Posterior cingulate gyrus (tissue), 11 donors: ENCODE results near the gene AGAP3.
A peak's percentile ranks its signal among the peaks of the same experiment; 100 is the strongest.

ENCODE experiments used
- DNase-seq, 10 donors: peaks; one replicate each; pipeline versions ENCODE4 v3.0.0 to v3.0.0-alpha.2; 2020 to 2021; ENCODE audit warnings: mixed read lengths in 3 of 10
- intact Hi-C: fragments of 100-400 bp; cut with DNase I; formaldehyde crosslinking; loops from one replicate; pipeline ENCODE4 v1.15.1; 2023

The AGAP3 gene

DNA sequence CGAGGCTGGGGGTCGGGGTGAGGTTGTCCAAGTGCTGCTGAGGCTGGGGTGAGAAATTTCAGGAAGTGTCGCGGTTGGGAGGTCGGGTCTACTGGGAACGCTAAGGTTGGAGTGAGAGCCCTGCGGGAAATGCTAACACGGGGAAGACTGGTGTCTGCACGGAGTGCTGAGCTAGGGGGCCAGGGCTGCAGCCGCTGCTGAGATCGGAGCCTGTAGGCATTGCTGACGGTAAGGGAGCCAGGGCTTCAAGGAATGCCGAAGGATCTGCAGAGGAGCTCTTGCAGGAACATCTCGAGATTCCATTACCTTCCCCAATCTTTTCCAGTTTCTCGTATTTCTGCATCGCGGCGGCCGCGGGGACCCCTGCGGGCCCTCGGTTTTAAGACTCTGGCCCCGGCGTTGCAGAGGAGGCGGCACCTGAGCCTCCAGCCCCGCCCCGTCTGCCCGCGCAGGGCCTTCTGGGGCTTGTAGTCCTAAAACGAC lies 28.7 kb upstream of the AGAP3 start, which contains the start of gene CDK5:
CDK5 (minus strand) TSS at position 392 of the 483 bp plus-strand sequence; CDS start at position 343, 49 bp downstream.
- intact Hi-C loops: no loop called here
- peak in 1 of 10 donors; percentile 81 for DNase-seq

DNA sequence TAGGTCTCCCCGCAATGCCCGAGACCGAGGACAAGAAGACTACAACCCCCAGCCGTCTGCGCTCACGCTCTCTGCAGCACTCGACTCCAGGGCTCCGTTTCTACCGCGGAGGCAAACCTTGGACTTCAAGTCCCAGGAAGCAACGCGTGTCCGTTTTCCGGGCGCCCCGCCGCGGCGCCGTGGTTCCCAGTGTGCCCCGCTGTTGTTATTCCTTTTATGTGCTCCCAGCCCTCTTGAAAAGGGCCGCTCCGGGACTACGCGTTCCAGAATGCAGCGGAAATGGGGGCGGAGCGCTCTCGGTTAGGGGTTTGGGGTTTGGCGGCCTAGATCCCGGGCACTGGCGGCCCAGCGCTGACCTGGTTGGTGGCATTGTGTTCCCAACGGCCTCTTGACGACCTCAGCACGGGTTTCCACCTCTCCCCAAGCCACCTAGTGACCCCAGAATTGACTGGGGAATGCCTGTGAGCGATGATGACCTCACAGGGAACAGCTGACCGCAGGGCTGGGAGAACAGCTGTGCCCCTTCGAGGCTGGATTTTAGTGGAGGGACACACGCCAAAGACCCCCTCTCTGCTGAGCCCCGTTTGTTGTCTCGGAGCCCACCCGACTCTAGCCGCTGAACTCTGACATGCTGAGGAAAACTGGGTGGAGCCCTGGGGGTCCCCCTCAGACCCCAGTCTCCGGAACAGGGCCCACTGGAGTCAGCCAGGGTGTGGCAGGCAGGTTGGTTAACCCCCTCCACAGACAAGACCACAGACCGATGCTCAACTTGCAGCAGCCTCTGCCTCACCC lies 28.1 kb upstream of the AGAP3 start:
- DNase-seq: peak; percentile 97 to 100 (median 100)
- intact Hi-C loops: loop anchor here (1.0 kb wide), 3 partner anchors 22 to 30 kb away; partner anchors contain the start of genes ABCB8, AGAP3 and FASTK

DNA sequence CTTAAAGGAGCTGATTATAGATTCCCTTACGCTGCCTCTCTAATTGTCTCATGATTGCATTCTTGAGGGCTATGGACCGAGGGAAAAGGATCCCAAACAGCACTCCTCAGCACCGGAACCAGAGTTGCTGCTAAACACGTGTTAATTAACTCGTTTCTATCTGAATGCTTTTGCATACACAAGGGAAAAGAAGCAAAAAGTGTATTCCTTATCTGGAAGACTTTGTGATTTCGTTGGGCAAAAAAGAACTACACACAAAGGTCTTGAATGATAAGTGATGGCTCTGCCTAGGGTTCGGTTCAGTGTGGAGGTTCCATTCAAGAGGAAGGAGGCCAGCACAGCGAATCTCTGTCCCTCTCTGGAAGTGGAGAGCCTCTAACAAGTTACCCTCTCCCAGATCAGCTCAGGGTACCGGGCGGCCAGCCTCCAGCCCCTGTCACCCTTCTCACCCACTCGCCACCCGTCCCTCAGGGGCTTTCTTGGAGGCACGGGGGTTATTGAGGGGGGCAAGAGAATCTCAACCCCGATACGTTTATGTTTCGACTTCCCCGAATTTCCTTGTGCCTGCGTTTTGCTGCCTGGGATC lies 27.4 kb upstream of the AGAP3 start:
- intact Hi-C loops: loop anchor here (1.0 kb wide), 3 partner anchors 21 to 31 kb away; partner anchors contain the start of genes ABCB8, AGAP3 and FASTK
- peak in 1 of 10 donors; percentile 80 for DNase-seq

DNA sequence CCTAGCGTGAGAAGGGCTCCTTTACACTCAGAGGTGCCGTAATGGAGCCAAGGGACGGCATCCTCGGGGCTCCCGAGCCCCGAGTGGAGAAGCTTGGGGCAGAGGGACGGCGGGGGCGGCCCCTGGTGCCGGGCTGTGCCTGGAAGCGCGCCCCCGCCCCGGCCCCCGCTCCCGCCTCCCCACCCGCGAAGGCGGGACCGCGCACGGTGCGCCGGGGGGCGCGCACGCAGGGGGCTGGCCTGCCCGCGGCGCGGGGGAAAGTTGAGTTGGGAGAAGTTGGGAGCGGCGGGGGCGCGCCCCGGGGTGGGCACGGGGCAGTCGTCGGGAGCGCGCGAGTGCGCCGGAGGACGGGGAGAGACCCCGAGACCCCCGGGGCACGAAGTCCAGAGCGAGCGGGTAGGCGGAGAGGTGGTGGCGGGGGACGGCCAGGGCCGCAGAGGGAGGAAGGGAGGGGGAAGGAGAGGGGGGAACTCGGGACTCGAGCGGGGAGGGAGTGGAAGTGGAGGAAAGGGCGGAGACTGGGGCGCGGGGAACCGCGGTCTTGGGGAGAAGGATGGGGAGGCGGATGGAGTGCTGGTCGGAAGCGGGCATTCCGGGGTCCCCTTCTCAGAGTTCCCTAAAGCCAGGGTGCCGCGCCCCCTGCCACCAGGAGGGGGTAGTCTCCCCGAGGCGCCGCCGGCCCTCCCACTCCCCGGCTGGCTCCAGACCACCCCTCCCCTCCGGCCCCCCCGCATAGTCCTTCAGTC lies 26.7 kb upstream of the AGAP3 start, which contains the start of gene SLC4A2:
SLC4A2 (plus strand) TSS at position 223 of the 746 bp plus-strand sequence. CDS start 2,399 bp downstream, outside the sequence.
- intact Hi-C loops: no loop called here
- peak; percentile 60 to 97 (median 73) for DNase-seq

DNA sequence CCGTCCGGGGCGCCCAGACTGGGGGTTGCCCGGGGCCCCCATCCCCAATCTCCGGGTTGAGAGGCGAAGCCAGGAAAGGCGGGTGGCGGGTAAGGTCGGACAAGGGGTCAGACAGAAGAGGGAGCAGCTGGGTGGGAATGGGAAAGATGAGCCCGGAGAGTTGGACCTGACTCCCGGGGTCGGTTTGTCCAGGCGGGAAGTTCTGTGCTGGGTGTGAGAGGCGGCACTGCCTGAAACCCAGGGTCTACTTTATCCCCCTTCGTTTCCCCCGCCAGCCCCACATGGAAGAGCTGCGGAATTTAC lies 26.2 kb upstream of the AGAP3 start:
- peak in 1 of 10 donors; percentile 25 for DNase-seq
- intact Hi-C loops: no loop called here

DNA sequence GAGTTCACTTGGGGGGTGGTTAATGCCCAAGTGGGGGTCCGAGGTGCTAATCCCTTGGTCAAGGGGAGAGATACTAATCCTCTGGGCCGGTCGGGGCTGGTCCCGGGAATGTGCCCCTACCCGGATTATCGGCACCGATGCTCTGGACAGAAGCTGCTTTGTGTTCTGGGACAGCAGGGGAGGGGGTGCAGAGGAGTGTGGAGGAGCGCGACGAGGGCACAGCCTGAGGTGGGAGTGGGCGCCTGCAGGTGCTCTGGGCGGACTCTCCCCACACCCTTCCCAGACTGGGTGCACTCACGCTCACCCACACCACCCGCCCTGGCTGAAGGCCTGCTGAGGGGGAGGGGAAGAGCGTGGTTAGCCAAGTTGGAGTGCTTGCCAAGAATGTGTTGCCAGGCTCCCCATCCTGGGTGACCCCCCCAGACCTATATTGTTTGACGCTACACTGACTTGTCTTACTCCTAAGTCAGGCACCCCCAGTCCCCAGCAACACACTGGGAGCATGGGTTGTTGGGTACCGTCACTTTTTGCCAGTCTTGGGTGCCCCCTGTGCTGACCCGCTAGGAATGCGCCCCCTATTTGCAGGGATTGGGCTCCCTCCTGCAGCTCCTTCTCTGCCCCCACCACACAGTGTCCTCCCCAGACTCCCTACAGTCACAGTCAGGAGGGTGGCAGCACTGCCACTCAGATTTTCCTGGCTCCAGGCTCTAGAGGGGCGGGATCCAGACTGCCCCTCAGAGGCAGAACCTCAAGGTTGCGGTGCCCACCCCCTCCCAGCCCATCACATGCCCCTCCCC lies 25.7 kb upstream of the AGAP3 start:
- intact Hi-C loops: no loop called here
- DNase-seq: peak in 3 of 10 donors; percentile 18 to 58 (median 44)

DNA sequence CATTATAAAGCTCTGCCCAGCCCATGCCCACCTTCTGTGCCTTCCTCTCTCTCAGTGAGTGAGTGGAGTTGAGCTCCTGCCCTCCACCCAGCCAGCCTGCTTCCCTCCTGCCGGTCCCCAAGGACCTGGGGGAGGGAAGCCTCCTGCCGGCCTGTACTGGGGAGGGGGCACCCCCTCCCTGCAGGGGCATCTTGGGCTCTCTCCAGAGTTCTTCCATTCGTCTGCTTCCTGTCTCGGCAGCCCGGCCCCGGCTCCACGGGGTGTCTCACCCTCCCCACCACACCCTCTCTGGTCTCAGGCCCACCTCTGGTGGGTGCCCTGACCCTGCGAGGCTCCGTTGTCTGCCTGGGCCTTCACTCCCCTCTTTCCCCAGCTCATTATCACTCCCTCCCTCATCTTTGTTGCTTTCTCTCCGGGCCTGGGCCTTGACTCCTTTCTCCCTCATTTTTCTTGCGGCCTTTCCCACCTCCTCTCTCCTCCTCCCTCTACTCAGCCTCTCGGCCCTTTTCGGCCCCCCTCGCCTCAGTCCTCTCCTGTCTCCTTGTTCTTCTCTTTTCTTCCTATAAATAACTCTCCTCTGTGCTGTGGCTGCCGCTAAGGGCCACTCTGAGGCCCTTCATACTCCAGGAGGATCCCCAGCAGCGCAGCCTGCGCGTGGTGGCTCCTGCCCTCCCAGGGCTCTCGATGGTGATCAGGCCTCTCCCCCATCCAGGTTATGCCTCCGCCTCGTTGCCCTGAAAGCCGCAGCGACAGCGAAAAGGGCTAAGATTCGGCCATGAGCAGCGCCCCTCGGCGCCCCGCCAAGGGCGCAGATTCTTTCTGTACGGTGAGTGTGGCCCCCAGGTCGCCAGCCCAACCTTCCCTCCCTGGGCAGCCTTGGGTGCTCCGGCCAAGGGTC lies 24.8 kb upstream of the AGAP3 start:
- no peak for DNase-seq
- intact Hi-C loops: no loop called here

DNA sequence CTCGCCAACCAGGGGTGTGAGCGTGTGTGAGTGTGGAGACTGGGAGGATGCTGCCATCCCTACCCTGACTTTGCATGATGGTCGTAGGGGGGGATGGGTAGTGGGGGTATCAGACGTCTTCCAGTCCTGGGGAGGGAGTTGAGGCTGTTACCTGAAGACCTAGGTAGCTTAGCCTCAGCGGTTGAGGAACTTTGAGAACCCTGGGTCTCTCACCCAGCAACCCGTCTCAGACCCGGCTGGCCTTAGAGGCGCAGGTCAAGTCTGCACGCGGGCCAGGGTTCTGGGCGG lies 24.2 kb upstream of the AGAP3 start:
- intact Hi-C loops: no loop called here
- no peak for DNase-seq

DNA sequence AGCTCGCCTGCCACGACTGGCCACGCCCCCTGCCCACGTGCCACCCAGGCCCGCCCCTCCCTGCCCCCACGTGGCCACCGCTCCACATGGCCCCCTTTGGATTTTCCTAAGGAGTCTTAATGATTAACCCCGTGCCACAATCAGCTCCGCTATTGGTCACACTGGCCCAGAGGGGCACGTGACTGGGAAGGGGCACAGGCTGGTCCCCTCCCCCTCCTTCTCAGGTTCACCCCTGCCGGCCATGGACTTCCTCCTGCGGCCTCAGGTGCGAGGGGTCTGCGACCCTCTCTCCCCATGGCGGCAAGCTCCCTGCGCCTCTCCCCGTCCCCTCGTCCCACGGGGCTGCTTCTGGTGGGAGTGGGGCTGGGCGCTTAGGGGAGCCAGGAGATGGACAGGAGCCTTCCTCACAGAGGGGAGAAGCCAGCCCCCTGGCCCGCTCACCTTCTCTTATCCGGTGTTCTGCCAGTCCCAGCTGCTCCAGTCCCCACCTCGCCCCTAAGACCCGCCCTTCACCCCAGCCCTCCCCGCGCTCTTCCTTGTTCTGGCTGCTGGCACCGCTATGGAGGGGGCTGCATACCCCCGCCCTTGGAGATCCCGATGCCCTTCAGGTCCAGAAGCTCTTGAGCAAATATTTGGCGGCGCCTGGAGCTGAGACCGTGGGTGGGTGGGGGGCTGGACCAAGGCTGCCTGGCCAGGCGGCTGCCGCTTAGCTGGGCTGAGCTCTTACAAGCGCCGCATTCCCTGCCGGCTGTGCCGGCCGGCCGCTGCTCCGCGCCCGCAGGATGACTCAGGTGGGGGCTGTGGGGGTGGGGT lies 23.7 kb upstream of the AGAP3 start:
- no peak for DNase-seq
- intact Hi-C loops: no loop called here

DNA sequence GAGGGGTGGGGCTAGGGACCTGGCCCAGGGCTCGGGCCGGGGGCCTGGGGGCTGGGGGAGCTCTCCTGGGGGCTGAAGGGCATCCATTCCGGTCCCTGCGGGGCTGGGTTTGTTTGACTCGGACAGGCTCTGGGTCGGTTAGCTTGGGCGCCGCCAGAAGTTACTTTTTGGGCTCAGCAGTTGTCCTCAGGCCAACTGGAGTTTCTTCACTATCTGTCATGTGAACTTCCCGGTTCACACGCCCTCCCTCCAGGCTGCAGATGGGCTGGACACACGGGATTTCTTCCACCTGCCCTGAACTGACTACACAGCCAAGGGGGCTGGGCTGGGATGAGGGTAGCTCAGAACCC lies 23.1 kb upstream of the AGAP3 start:
- intact Hi-C loops: no loop called here
- peak in 1 of 10 donors; percentile 58 for DNase-seq

DNA sequence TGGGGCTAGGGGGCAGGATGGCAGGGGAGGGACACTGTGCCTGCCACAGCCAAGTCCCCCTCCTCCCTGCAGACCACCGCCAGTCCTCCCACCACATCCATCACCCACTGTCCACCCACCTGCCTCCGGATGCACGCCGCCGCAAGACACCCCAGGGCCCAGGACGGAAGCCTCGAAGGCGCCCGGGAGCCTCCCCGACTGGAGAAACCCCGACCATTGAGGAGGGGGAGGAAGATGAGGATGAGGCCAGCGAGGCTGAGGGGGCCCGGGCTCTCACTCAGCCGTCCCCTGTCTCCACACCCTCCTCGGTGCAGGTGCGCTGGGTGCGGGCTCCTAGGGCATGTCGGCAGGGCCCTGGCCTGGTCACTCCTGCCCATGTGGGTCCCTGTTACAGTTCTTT lies 21.8 kb upstream of the AGAP3 start:
- DNase-seq: peak in 1 of 10 donors; percentile 74
- intact Hi-C loops: no loop called here

DNA sequence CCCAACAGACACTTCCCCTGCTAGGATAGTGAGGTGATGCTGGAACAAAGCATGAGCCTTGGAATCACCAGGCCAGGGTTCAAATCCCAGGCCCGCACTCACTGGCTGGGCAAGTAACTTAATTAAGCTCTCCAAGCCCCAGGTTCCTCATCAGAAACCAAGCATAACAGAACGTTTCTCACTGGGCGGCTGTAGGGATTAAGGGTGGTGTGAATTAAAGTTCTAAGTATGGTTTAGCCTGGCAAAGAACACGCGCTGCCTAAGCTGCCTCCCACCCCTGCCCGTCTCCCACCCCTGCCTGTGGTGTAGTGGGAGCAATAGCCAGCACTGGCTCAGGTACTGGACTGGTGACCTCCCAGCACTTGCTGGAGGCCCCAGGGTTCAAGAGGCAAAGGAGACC lies 21.3 kb upstream of the AGAP3 start:
- intact Hi-C loops: no loop called here

DNA sequence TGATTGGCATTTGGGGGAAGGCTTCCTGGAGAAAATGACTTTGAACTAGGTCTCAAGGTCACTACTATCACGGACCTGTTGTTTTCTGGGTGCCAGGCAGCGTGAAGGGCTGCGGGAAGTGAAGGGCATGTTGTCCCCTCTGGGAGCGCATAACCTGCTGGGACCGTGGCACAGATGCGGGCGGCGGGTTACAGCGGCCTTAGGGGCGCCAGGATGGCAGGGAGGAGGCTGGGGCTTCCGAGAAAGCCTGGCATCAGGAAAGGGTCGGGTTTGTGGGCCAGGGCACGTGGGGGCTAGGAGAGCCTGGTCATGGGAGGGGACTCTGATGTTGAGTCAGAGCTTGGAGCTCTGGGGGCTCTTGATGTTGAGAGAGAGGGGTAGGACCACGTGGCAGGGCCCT lies 20.8 kb upstream of the AGAP3 start:
- intact Hi-C loops: no loop called here
- DNase-seq: no peak

More for the DNA sequence above, 21.3 kb upstream of the AGAP3 start:
- DNase-seq: no peak

DNA sequence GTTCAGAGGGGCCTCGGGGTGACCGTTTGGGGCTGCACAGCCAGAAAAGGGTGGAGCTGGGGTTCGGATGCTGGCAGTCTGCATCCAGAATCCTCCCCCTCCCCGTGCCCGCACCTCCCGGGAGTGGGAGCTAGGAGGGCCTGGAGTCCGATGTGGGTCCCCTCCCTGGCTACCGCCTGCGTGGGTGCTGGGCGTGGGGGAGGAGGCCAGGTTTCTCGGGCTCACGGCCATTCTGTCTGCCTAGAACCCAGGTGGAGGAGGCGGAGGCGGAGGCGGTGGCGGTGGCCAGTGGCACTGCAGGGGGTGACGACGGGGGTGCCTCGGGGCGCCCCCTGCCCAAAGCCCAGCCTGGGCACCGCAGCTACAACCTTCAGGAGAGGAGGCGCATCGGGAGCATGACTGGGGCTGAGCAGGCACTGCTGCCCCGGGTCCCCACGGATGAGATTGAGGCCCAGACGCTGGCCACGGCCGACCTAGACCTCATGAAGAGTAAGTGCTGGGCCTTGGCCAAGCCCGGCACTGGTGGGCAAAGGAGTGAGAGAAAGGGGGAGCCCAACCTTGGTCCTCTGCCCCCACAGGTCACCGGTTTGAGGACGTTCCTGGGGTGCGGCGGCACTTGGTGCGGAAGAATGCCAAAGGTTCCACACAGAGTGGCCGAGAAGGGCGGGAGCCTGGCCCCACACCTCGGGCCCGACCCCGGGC lies 19.9 kb upstream of the AGAP3 start:
- intact Hi-C loops: no loop called here

DNA sequence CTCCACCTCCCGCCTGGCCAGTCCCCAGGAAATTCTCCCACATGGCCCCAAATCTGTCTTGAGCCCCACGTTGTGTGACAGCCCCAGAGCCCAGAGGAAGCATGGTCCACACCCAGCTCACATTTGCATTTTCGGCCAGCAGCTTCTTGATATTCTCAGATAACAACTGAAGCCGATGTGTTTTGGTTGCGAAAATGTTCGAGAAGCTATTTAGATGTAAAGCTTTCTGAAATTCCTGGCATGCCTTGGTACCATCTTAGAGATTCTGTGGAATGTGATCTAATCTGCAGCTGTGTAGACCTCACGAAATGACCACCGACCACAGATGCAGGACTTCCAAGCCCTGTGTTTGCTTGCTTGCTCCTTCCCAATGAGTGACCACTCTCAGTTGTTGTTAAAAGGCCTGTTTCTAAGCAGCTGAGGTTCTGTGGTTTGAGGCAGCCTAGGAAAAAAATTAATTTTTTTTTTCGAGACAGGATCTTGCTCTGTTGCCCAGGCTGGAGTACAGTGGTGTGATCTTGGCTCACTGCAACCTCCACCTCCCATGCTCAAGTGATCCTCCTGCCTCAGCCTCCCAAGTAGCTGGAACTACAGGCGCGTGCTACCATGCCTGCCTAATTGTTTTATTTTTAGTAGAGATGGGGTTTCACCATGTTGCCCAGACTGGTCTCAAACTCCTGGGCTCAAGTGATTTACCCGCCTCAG lies 18.1 kb upstream of the AGAP3 start:
- intact Hi-C loops: no loop called here
- DNase-seq: no peak

More for the DNA sequence above, 19.9 kb upstream of the AGAP3 start:
- DNase-seq: peak in 1 of 10 donors; percentile 77

DNA sequence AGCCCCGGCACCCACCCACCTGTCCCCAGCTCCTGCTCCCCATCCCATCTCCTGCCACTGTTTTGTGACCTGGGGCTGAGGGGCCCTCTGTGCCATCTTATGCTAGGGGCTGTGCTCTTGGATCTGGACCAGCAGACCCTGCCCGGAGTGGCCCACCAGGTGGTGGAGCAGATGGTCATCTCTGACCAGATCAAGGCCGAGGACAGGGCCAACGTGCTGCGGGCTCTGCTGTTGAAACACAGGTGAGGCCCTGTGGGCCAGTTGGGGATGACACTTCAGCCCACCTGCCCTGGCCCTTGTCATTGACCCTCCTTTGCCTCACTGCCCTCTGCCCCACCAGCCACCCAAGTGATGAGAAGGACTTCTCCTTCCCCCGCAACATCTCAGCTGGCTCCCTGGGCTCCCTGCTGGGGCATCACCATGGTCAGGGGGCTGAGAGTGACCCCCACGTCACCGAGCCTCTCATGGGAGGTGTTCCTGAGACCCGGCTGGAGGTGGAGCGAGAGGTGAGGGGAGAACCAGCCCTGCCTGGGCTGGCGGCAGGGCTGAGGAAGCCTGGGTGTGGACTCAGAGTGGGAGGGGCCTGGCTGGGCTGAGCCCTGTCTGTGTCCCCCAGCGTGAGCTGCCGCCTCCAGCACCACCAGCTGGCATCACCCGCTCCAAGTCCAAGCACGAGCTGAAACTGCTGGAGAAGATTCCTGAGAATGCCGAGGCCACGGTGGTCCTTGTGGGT lies 16.3 kb upstream of the AGAP3 start:
- DNase-seq: peak in 1 of 10 donors; percentile 80
- intact Hi-C loops: no loop called here

DNA sequence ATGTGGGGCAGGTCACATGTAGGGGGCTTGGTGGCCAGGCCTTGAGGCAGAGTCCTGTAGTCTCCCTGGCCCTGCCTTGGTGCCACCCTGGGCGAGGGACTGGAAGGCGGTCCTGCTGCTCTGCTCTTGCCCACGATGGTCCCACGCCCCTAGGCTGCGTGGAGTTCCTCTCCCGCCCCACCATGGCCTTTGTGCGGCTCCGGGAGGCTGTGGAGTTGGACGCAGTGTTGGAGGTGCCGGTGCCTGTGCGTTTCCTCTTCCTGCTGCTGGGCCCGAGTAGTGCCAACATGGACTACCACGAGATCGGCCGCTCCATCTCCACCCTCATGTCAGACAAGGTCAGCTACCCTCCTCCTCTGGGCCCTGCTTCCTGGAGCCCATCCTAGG lies 15.7 kb upstream of the AGAP3 start:
- DNase-seq: no peak
- intact Hi-C loops: no loop called here
